Caki2 (cell line): ENCODE results near the gene ARL6. TPM values are rescaled to one million over a fixed set of nuclear protein-coding genes. Genes with fewer than 3 reads are reported as not detected.

Experiments used
- DNase-seq: peaks from one replicate; pipeline ENCODE4 v3.0.0-alpha.2; 2015; ENCODE audit warnings: low read depth
- in situ Hi-C: cut with HindIII; loops from 2 replicates; pipeline ENCODE4 v1.10.0; 2016; ENCODE audit warnings: low sequenced_read_pairs, low pct_unique_long_range_greater_than_20kb, mixed read lengths
- total RNA-seq: library from RNA; depleted of rRNA; stranded (reverse); fragments of >200 nt; shearing (Covaris generic); gene quantifications from 2 replicates; pipeline ENCODE4 v1.2.3, GENCODE V29; 2014; ENCODE audit warnings: low replicate concordance; rRNA removed

ARL6 gene, protein sequence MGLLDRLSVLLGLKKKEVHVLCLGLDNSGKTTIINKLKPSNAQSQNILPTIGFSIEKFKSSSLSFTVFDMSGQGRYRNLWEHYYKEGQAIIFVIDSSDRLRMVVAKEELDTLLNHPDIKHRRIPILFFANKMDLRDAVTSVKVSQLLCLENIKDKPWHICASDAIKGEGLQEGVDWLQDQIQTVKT
- total RNA-seq, result 2.0 and 4.1 TPM in 2 replicates

DNA sequence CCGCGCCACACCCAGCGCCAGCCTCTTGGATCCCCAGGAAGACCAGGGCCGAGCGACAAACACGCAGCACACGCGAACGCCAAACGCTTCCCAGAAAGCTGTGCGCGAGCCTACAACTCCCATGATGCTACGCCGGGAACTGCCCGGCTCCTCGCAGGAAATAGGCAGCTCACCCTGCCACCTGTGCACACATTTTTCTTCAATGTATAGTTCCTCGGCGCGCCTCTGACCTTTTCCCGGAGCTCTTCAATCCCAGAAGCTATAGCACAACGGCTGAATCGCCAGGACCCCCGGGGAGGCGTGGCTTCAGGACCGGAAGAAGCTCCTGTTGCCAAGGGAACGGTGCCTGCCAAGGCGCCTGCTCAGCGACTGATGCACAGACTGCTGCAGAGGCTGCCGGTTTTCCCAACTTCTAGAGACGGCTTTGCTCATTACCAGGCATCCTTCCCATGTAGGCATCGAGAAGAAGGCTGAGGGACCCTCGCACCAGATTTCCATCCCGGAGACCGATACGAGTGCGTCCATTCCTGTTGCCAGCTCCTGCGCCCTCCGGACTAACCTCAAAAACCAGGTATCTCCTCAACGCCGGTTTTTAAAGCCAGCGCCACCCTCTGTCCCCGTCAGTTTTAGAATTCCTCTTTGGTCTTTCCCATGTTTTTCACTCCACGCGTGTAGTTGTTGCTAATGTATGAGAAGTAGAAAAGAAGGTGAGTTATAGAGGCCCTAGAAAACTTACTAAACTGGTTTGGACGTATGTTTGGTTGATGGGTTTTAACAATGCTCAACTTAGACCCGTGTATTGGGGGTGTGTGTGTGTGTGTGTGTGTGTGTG lies at the start of gene ARL6:
TSS of gene ARL6 (plus strand) at position 352 of the 832 bp plus-strand sequence. CDS start 3,350 bp downstream, outside the sequence.
- in situ Hi-C loops, result no loop called here
- peak; percentile 90 for DNase-seq

DNA sequence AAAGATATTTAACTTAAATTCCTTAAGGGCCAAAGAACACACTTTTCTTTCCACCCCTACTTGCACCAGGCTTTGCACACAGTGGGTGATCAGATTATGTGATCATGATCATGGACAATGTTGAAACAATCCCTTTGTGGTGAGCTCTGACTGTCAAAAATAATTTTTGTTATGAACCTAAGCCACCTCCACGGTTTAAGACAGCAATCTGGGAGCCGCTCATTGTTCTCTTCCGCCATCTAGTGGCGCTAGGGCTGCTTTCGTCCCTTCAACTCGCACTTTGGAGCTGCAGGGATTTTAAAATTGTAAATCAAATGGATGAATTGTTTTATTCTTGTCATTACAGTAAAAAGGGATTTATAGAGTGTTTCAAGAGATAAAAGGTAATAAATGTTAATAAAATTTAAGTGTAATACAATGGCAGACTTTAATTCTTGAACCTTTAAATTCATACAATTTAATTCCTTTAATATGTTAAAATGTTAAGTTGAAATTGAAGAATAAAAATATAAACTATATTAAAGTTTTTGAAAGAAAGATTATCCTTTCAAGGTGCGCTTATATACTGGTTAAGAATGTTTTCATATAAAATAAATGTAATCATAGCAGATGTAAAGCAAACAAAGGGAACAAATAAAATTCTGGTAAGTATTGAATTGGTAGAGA lies 45.3 kb upstream of the ARL6 start:
- DNase-seq, result peak; percentile 37
- in situ Hi-C loops, result no loop called here

DNA sequence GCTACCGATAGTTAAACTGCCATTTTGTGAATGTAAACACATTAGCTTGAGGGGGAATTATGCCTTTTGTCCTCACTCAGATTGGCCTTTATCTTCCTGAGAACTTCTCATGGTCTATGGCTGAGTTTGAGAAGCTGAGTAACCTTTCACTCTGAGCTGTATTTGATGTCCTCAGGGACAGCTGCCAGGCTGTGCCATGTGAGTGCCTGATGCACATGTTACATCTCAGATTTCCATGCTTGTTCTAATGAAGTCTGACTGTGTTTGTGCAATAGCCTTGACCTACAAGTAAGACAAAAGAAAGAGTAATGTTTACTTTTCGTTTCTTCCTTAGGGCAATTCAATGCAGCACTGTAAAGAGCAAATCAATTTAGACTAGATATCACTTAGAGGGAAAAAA lies 44.1 kb upstream of the ARL6 start:
- in situ Hi-C loops, result no loop called here
- DNase-seq, result no peak

DNA sequence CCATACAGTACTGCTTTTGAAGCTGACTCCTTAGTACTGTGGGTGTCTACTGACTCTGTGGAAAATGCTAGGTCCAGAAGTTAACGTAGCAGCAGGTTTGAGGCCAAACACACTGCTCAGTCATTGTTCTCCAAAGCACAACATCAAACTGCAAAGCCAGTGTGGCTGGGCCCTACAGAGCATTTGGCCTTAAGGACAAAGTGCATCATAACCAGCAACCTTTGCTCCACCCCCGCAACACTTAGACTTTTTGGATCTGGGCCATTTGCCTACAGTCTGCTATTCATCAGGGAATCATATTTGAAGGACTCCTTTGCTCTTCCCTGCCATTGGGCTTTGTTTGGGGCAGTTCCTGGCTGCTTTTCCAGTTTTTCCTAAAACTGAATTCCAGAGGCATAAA lies 43.1 kb upstream of the ARL6 start:
- in situ Hi-C loops, result no loop called here
- no peak for DNase-seq

DNA sequence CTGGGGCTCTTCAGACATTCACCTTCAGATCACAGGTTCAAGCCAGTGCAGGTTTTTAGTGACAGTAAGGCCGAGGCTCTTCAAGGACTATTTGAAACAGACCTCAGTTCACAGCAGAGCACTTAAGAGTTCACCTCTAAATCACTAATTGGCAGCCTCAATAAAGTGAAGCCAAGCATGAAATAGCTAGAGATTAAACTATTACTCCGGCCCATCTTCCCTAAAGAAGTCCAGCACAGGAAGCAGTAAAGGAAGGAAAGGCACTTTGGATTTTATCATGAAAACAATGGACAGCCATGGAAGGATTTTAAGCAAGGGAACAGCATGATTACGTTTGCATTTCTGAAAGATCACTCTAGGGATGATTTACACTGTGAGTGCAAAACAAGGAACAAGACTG lies 27.6 kb upstream of the ARL6 start:
- no peak for DNase-seq

DNA sequence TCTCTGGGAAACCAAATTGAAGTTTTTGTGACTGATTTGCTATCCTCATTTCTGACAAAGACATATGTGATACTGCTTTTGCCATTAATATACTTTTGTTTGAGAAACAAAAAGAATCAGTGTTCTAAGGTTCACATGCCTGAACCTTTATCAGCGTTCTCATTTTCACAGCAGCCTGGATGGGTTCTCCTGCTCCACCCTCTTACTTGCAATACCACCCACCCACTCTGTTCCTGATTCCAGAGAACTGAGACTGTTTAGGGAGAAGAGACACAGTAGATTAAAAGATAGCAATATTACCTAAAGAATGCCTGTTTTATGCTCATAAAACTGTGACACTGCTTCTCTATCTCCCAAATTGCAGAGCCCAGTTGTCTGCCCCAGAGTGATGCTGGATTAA lies 25.8 kb upstream of the ARL6 start:
- DNase-seq, result no peak
- in situ Hi-C loops, result no loop called here

More for the DNA sequence above, 27.6 kb upstream of the ARL6 start:
- in situ Hi-C loops, result no loop called here

DNA sequence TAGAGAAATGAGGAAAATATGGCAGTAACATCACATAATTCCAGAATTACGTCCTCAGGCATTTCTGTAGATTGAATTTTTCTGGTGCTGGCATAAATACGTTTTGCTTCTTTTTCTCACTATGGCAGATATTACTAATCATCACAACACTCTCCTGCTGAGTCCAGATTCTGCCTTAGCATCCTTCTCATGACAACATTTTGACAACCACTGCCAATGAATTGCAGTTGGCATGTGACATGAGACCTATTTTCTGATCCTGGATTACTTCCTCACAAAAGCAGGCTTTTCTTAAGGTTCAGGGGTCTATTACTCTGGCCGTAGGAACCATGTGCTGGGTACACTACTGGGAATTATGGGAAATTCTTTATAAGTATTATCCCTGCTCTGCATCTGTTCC lies 22.5 kb upstream of the ARL6 start:
- DNase-seq, result no peak
- in situ Hi-C loops, result no loop called here

DNA sequence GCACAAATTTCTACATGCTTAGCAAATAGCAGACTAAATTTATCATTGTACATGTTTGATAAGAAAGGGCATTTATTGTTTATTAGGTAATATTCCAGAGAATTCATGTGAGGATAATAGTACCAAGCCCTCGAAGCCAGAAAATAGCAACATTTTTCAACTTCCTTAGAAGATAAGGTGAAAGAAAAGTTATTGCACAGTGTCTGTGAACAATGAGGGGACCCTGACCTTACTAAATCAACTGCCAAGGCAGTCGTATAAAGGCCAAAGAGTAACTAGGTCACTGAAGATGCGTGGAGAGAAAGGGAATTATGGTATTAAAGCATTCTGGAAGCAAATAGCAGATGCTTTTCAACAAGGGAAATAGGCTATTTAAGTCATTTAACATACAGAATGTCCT lies 20.3 kb upstream of the ARL6 start:
- no peak for DNase-seq
- in situ Hi-C loops, result no loop called here

DNA sequence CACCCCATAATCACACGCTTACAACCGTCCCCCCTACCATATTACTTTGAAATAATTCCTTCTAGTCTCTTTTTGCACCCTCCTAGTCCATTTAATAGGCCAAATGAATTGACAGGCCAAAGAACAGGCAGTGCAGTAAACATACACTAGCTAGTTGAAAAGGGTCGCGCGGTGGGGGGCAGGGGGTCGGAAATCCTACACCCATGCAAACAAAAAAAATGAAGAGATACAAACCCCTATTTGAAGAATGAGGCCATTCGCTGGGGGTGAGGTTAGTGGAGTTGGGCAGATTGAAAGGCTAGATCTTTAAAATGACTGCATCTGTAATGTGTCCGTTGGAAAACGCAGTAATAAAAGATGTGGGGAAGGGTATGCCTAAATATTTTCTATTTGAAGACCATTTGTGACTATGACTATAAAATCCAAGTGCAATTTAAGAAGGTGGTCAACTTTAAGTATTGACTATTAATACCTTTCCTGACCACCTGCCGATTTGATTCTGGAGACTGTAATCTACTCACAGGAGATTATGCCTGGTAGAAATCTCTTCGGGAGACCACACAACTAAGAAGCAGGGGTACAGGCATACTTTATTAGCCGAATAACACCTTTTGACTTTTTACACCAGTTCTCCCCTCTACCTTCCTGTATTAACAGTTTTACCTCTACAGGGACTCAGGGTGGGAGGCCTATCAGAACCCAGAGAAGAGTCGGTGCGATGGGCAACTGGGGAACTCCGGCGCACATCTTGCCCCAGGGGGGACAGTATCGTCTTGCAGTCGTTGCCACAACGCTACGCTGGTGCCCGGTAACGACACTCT lies 762 bp upstream of the ARL6 start:
- in situ Hi-C loops, result no loop called here
- no peak for DNase-seq

DNA sequence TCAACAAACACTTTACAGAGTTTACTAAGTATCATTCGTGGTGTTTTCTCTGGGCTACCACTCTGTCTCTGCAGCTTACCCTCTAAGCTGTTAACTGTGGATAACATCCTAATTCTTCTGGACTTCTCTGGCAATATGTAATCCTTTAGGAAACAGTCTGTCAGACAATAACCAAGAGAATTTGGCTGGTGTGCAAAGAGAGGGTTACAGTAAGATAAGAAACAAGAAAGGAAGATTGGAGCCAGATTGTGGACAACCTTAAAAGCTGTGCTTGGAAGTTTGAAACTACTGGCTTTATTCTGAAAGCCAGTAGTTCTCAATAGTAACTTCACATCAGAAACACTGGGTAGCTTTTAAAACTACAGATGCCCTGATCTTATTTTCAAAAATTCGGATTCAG lies 778 bp downstream of the ARL6 start:
- in situ Hi-C loops, result no loop called here
- no peak for DNase-seq

DNA sequence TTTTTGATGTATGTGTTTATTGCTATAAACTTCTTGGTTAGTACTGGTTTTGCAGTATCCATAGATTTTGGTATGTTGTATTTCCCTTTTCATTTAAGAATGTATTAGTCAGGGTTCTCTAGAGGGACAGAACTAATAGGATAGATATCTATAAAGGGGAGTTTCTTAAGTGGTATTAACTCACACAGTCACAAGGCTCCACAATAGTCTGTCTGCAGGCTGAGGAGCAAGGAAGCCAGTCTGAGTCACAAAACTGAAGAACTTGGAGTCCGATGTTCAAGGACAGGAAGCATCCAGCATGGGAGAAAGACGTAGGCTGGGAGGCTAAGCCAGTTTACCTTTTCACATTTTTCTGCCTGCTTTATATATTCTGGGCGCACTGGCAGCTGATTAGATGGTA lies 8.4 kb downstream of the ARL6 start:
- DNase-seq, result no peak
- in situ Hi-C loops, result no loop called here

DNA sequence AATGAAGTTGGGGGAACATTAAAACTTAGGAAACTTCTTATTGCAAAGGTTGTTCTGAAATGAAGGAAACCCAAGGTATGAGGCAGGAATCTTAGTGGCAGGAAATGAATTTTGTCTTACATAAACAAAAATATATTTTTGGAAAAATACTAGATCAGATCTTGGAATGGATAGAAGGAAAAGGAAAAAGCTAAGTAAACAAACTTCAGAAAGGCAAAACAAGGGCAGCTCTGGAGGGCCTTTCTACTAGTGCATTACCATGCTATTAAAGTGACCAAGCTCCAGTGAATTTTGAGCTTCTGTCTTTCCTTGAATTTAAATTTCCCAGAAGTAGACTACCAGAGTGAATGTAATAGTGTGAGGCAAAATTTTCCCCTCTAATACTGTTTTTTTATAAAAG lies 13.6 kb downstream of the ARL6 start:
- no peak for DNase-seq
- in situ Hi-C loops, result no loop called here

DNA sequence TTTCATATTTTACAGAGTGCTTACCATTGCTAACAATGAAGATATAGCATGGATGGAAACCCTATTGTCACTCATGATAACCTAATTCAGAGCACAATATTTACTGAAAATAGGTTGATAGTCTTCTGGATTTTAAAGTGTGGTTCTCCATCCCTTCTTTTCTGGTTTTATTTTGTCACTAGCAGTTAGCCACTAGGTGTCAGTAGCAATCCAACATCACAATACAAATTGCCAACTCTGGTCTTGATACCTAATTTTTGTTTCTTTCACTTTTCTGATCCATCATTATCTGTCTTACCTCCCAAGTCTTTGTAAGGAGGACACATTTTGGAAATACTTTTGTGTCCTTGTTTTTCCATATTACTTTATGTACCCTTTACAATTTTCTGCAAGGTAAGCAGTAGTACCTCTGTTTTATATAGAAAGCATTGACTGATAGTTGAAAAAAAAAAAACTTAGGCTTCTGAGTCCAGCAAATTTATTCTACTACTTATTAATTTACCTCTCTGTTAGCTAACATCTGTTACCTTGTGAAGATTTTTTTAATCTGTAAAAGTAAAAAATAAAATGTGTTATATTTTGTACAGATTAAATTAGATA lies 29.0 kb downstream of the ARL6 start:
- DNase-seq, result peak; percentile 27
- in situ Hi-C loops, result no loop called here

DNA sequence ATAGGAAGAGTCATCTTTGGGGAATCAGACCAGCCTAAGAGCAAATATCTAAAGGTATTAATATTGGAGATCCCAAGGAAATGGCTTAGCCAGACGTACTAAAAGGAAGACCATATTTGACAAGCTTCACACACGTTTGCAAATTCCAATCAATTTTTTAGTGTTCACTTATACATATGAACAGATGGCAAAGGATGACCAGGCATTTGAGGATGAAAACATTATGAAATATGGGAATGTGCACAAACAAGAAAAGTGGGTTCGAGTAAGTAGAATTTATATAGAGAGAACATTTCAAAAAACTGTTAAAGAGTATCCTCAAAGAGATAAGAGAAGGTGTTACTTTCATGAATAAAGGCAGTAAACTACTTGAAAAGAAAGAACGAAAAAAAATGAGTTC lies 31.4 kb downstream of the ARL6 start:
- DNase-seq, result no peak
- in situ Hi-C loops, result no loop called here

DNA sequence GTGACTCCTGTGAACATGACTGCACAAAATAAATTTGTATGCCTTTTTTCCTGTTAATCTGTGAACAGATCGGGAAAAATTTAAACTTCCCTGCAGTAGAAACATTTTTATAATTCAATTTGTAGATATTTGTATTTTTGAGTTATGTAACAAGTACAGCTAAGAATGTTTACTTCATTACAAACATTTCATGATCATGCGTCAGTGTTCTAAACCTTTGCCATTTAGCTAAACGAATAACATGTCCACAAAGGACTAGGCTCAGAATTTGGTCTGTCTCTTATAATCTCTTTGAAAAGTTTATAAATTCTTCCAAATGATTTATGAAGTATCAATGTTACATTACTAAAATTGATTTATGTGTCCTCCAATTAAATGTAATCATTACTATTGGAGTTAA lies 39.9 kb downstream of the ARL6 start:
- no peak for DNase-seq
- in situ Hi-C loops, result no loop called here

DNA sequence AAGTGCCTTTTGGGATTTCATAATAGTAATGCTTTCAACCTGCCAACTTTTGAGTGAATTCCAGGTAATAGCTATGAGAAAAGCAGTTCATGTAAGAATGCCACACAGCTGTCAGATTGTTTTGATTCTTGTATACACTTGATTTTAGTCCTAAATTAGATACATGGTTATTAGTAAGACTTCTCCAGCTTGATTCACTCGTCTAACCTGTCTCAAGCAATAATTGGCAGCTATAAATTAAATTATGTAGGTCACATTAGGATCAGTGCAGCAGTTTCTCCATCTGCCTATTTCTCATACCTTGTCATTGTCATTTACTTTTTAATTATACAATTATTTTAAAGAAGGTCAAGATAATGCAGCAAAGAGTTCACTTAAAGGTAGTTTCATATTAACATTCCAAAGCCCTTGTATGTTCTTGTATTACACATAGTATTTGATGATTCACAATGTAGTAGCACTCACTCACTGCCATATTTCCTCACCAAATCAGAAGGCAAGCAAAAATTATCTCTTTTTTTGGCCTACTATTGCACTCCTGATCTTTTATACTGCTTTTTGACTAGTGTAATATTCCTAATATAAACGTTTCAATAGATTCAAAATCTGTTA lies 46.3 kb downstream of the ARL6 start:
- DNase-seq, result no peak

DNA sequence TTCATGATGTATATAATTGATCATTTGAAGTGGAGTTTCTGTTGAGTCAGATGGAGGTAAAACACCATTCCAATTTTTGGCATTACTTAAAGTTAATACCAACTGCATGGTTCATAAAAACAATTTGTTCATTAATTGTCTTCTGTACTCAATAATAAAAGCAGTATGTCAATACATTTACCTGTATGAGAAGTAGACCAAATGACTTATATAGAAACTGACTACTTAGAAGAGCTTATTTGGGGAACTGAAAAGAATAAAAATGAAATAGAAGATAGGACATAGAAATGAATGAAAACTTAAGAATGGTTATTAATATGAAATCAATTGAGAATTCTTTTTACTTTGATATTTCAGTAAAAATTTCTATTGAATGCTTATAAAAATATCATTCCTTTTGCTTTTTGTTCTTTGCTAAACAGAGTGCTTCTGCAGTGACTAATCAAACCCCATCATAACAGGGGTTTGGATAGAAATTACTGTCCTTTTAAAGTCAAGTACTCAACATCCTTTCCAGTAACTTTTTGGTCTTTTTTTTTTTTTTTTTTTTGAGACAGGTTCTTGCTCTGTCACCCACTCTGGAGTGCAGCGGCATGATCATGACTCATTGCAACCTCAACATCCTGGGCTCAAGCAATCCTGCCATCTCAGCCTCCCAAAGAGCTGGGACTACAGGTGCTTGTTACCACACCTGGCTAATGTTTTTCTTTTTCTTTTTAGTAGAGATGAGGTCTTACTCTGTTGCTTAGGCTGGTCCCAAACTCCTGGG lies 50.8 kb downstream of the ARL6 start:
- peak; percentile 9 for DNase-seq
- in situ Hi-C loops, result no loop called here

More for the DNA sequence above, 46.3 kb downstream of the ARL6 start:
- in situ Hi-C loops, result no loop called here
